ENCODE results near the gene TCEA2. TPM values are rescaled to one million over a fixed set of nuclear protein-coding genes. Genes with fewer than 3 reads are reported as not detected.

TCEA2 gene
- total RNA-seq, 2 donors from 2014 or later = 64.3 to 110 TPM

GRCh38 chr20:64065974-64066343, 3.0 kb downstream of the TCEA2 start:
- H3K9me3 ChIP-seq (ENCODE audit: control insufficient read depth, low read length) = no peaks in the 10 kb centered on the region
- WGBS, 2 experiments (ENCODE audit: insufficient coverage in 1 of 2, insufficient read length in 1 of 2) = 44 to 57% methylated on average over 4 to 5 of the region's 5 CpGs
- H3K36me3 ChIP-seq (ENCODE audit: control insufficient read depth, insufficient read depth, low read length) = no peaks in the 10 kb centered on the region
- no peaks in the 10 kb centered on the region for H3K9me3 Mint-ChIP-seq
- H3K27me3 ChIP-seq (ENCODE audit: control insufficient read depth, insufficient read depth, low read length, poor library complexity, severe bottlenecking) = no peaks in the 10 kb centered on the region
- no peak overlapping the region for H3K27ac ChIP-seq (ENCODE audit: low read depth, low read length)
- no peak overlapping the region for H3K4me3 ChIP-seq (ENCODE audit: low read length)
- H3K27me3 Mint-ChIP-seq (ENCODE audit: insufficient read depth) = peaks cover 3% of the 10 kb centered on the region
- H3K4me3 Mint-ChIP-seq = no peak overlapping the region
- H3K36me3 Mint-ChIP-seq (ENCODE audit: low read depth) = no peaks in the 10 kb centered on the region
- DNase-seq = peak; percentile 80
- H3K9ac ChIP-seq (ENCODE audit: extremely low read depth, low read length, poor library complexity, severe bottlenecking) = no peak overlapping the region
- TF ChIP-seq CTCF (conservative IDR thresholded peaks at IDR 0.05) = no peak
- no peaks in the 10 kb centered on the region for H3K4me1 ChIP-seq (ENCODE audit: control insufficient read depth, insufficient read depth, low read length)
- H3K27ac Mint-ChIP-seq = no peak overlapping the region
- H3K4me1 Mint-ChIP-seq = peaks cover 14% of the 10 kb centered on the region

- Mint-ChIP-seq H3K9me3 (no peaks in the 10 kb centered on the region), H3K4me3 (no peak overlapping the region), H3K4me1 (peaks cover 14% of the 10 kb centered on the region), H3K36me3 (ENCODE audit: low read depth) (no peaks in the 10 kb centered on the region), H3K27ac (no peak overlapping the region), H3K27me3 (ENCODE audit: insufficient read depth) (peaks cover 3% of the 10 kb centered on the region)
- no peaks in the 10 kb centered on the region for H3K9me3 ChIP-seq (ENCODE audit: control insufficient read depth, low read length)
- no peaks in the 10 kb centered on the region for H3K36me3 ChIP-seq (ENCODE audit: control insufficient read depth, insufficient read depth, low read length)
- H3K4me3 ChIP-seq (ENCODE audit: low read length) = no peak overlapping the region
- no peak for TF ChIP-seq CTCF (conservative IDR thresholded peaks at IDR 0.05)
- H3K4me1 ChIP-seq (ENCODE audit: control insufficient read depth, insufficient read depth, low read length) = no peaks in the 10 kb centered on the region
- H3K27ac ChIP-seq (ENCODE audit: low read depth, low read length) = no peak overlapping the region
- no peaks in the 10 kb centered on the region for H3K27me3 ChIP-seq (ENCODE audit: control insufficient read depth, insufficient read depth, low read length, poor library complexity, severe bottlenecking)
- H3K9ac ChIP-seq (ENCODE audit: extremely low read depth, low read length, poor library complexity, severe bottlenecking) = no peak overlapping the region
- no peak for DNase-seq
- 85 to 88% methylated on average over 4 to 6 of the region's 6 CpGs for WGBS, 2 experiments (ENCODE audit: insufficient coverage in 1 of 2, insufficient read length in 1 of 2)
These were observed 4.1 kb downstream of the TCEA2 start for GRCh38 chr20:64067005-64067632.

- WGBS, 2 experiments (ENCODE audit: insufficient coverage in 1 of 2, insufficient read length in 1 of 2) = 90 to 94% methylated on average over 8 to 12 of the region's 12 CpGs
- H3K9me3 Mint-ChIP-seq = no peaks in the 10 kb centered on the region
- H3K27me3 Mint-ChIP-seq (ENCODE audit: insufficient read depth) = peaks cover 3% of the 10 kb centered on the region
- Histone ChIP-seq H3K4me1 (ENCODE audit: control insufficient read depth, insufficient read depth, low read length) (no peaks in the 10 kb centered on the region), H3K27ac (ENCODE audit: low read depth, low read length) (no peak overlapping the region), H3K4me3 (ENCODE audit: low read length) (no peak overlapping the region), H3K36me3 (ENCODE audit: control insufficient read depth, insufficient read depth, low read length) (no peaks in the 10 kb centered on the region), H3K27me3 (ENCODE audit: control insufficient read depth, insufficient read depth, low read length, poor library complexity, severe bottlenecking) (no peaks in the 10 kb centered on the region), H3K9ac (ENCODE audit: extremely low read depth, low read length, poor library complexity, severe bottlenecking) (no peak overlapping the region), H3K9me3 (ENCODE audit: control insufficient read depth, low read length) (no peaks in the 10 kb centered on the region)
- no peak overlapping the region for H3K27ac Mint-ChIP-seq
- H3K36me3 Mint-ChIP-seq (ENCODE audit: low read depth) = no peaks in the 10 kb centered on the region
- DNase-seq = no peak
- H3K4me3 Mint-ChIP-seq = no peak overlapping the region
- peaks cover 14% of the 10 kb centered on the region for H3K4me1 Mint-ChIP-seq
- TF ChIP-seq CTCF (conservative IDR thresholded peaks at IDR 0.05) = no peak
These were observed 4.8 kb downstream of the TCEA2 start for GRCh38 chr20:64067733-64068307.
